H1 (cell line): ENCODE measurements around the gene MCF2L.

ENCODE experiments used
- EP300 ChIP-seq, 2 experiments: IDR thresholded peaks; 1 replicate in 1 of 2; 2 replicates in 1 of 2; pipeline ENCODE4 v1.6.1; 2011 to 2012; ENCODE audit warnings: low read depth in 2 of 2, low read length in 2 of 2, mild to moderate bottlenecking in 2 of 2, borderline replicate concordance in 1 of 2, inconsistent platforms in 1 of 2, moderate library complexity in 1 of 2
- RFX5 ChIP-seq: IDR thresholded peaks from 2 replicates; pipeline ENCODE4 v1.6.1; 2011; ENCODE audit warnings: low read depth, low read length, improper control_type of control experiment, borderline replicate concordance

GRCh38 chr13:113004126-113004525 is 35.1 kb downstream of the MCF2L start:
- TF ChIP-seq EP300 (IDR thresholded peaks at IDR 0.05; ENCODE audit: borderline replicate concordance in 1 of 2, low read depth in 2 of 2, low read length in 2 of 2) (no peak), RFX5 (no peak)
